GM18868 (cell line): ENCODE data around the gene CLCN4.

Experiments
- ATAC-seq: cut with Tn5 transposase; IDR thresholded peaks from one replicate; pipeline ENCODE4 v1.9.1; 2021; ENCODE audit warnings: mild to moderate bottlenecking, moderate library complexity; ENCODE audit not compliant: unreplicated experiment

Gene CLCN4

GRCh38 chrX:10156199-10157031 lies at the start of gene CLCN4:
CLCN4 (plus strand) TSS chrX:10156975; CDS start chrX:10185033, 28,058 bp downstream.
- ATAC-seq, result peak; percentile 71

GRCh38 chrX:10107483-10107882 lies 49.3 kb upstream of the CLCN4 start:
- no peak for ATAC-seq

DNA sequence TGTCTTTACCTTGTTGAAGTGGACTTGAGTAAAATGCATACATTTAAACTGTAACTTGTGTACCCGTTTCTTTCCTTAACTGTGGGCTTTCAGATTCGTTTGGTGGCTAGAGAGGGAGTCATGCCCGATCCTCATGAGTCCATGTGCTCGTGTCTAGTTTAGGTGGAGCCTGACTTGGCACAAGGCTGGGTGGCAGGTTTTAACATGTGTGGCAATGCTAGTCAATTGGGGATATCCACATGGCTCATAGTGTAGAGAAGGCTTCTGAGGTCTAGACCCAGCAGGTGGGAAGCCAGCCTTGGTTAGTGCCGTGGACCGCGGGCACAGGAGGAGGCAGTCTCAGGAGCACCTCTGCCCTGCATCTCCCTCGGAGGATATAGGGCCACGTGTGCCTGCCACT lies 48.5 kb upstream of the CLCN4 start:
- no peak for ATAC-seq

DNA sequence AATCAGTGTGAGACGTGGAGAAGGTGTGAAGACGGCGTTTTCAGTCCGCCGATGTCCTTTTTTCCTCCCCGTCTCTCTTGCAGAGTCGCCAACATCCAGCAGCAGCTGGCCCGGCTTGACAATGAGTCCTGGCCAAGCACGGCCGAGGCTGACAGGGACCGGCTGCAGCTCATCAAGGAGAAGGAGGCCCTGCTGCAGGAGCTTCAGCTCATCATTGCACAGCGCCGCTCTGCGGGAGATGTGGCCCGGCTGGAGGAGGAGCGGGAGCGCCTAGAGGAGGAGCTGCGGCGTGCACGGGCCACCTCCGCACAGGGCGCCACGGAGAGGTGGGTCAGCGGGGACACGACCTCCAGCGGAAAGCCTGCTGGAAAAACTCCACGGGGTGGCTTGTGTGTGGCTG lies 47.1 kb upstream of the CLCN4 start:
- no peak for ATAC-seq

DNA sequence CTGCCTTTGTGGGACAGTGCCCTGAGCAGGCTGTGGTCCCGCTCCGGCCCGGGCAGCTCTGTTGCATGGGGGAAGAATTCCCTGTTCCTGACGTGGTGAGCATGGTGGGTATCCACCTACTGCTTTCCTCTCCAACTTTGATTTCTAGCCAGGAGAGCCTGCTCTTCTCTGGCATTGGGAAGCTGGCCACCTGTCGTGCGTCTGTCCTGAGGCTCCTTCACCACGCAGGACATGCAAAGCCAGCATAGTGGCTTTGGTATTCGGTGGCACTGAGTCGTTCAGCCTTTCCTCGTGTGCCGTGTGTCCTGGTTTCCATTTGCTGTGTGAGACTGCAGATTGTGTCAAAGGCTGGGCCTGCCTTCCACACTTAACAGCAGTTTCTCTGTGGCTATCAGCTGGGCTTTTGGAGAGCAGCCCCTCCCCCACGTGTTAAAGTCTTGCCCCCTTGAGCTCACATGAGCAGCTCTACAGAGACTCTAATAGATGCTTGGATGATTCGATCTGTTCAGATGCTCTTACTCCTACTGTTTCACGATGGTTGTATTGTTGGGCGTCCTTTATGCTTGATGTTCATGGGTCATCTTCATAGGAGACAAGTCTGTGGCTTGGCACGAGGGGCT lies 46.3 kb upstream of the CLCN4 start:
- no peak for ATAC-seq

GRCh38 chrX:10110984-10111363 lies 45.8 kb upstream of the CLCN4 start:
- ATAC-seq, result peak; percentile 34

DNA sequence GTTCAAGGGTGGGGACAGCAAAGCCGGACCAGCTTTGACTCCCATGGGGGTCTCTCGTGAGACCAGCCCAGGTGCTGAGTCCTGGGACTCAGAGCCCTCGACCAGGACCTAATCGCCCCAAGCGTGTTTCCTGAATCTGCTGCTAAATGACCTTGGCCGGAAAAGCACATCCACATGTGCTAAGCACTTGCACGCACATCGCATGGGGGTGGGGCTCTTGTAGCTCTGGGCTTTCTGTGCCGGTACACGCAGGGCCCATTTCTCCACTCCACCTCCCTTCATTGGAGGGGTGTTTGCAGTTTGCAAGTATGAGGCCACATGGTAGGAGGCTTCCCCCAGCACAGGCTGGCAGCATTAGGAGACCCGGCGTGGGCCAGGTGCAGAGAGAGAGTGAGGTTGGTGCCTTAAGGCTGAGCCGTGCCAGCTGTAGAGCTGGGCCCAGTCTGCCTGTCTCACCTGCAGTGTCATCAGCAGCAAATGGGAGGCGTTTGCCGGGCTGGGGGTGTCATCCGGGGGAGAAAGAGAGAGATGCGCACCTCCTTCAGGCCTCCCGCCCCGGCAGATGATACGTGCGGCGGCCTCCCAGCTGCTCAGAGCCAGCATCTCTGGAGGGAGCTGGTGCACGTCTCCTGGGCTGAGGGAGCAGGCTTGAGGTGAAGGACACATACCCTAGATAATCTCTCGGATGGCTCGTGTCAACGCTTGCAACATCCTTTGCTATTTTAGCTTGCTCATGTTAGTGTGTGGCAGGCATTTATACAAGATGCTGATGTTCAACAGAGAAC lies 45.2 kb upstream of the CLCN4 start:
- peak; percentile 28 for ATAC-seq

GRCh38 chrX:10112510-10112909 lies 44.3 kb upstream of the CLCN4 start:
- ATAC-seq, result peak; percentile 70

GRCh38 chrX:10115082-10115481 lies 41.7 kb upstream of the CLCN4 start:
- ATAC-seq, result no peak

DNA sequence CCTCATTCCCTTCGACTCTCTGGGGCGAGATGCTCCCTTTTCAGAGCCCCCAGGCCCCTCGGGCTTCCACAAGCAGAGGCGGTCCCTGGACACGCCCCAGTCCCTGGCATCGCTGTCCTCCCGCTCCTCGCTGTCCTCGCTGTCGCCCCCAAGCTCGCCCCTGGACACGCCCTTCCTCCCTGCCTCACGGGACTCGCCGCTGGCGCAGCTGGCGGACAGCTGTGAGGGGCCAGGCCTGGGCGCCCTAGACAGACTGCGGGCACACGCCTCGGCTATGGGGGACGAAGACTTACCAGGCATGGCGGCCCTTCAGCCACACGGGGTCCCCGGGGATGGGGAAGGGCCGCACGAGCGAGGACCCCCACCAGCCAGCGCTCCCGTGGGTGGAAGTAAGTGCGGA lies 39.5 kb upstream of the CLCN4 start:
- ATAC-seq, result no peak

DNA sequence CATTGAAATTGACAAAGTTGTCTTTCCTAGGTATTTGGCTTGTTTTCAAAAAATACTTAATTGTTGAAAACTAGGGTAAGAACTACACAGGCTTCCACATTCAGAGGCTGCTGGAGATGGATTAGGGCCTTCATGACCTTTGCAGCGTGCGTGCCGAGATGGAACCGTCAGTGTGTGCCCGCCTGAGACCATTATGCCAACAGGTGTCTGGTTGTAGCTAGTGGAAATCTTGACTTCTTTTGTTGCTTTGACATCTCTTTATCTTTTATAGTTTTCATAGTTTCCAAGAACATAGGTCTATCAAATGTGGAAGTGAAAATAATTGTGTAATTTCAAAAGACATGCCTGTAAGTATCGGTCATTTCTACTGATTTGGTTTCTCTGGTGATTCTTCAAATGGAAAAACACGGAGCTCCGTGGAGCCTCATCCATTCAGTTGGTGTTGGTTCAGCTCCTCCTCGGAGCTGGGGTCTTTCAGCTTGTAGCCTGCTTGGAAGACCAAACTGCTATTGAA lies 38.9 kb upstream of the CLCN4 start:
- peak; percentile 32 for ATAC-seq

GRCh38 chrX:10118530-10118929 lies 38.2 kb upstream of the CLCN4 start:
- no peak for ATAC-seq

GRCh38 chrX:10119399-10119990 lies 37.3 kb upstream of the CLCN4 start:
- ATAC-seq, result no peak

DNA sequence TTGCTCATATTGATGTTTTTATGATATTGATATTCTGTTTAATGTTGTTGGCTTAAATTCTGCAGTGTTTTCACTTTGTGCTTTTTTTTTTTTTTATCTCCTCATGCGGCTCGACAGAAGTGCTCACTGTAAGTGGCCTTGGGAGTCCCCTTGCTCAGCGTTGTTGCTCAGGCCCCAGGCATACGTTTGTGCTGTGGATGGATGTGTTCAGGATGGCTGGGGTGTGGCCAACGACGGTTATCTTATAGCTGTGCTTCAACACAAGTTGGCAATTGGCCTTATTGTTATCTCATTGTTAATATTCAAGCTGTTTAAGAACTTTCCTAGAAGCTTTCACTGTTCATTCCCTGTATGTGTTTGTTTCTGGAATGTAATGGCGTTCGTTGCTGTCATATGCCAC lies 36.4 kb upstream of the CLCN4 start:
- no peak for ATAC-seq

DNA sequence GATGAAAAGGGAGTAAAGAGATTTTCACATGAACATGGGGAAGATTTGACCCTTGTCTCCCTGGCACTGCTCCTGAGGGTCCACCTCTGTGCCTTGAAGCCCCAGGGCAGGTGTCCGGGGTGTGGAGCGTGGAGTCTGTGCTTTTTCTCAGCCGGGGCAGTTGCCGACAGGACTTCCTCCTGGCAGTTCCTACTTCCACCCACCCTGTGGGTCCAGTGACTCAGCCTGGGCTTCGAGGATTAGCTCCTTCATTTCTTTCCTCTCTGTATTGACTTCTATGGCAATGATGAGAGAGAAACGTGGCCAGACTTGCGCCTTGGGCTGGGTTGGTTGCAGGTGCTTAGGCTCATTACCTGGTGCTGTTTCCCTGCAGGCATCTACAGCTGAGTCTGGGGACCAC lies 35.9 kb upstream of the CLCN4 start:
- no peak for ATAC-seq

DNA sequence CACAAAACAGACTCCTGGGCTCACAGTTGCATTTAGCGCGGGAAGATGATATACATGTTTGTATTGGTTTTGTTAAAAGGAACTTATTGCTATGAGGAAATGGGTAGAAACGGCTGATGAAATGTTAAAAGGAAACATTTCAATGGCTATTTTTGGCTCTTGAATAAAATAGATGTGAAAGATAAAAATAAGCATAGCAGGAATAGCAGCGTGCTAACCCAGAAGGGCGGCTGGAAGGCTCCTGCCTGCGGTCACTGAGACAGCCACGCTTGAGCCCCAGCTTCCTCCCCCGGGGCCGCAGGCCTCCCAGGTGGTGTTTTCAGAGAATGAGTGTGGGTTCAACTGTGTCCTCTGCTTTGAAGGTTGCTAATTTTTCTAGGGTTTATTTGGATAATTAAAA lies 35.0 kb upstream of the CLCN4 start:
- ATAC-seq, result peak; percentile 89

DNA sequence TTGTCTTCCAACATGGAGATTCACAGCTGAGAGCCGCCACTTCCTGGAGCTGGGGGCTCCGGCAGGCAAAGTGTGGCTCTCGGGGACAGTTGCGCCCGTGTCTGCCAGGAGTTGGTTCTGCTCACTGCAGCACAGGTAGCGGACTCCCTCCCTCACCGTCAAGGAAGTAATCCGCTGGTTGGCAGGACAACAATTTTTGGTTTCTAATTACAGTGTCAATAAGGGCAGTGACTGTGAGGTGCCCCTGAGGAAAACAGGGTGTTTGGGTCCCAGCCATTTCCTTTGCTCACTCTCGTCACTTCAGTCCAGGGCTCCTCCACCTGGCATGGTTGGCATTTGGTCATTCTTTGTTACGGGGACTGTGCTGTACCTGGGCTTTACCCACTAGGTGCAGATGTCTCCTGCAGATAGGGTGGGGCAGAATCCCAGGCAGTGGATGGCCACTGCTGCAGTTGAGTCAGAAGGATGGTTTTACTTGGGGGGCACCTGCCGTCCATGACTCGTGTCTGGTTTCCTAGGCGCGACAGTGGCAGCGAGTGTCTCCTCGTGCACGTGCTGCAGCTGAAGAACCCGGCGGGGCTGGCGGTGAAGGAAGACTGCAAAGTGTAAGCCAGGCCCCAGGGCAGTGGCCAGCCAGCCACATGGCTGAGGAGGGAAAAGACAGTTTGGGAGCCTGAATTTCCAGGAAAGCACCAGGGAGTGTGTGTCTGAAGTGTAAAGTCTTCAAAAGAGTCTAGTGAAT lies 32.1 kb upstream of the CLCN4 start:
- no peak for ATAC-seq

DNA sequence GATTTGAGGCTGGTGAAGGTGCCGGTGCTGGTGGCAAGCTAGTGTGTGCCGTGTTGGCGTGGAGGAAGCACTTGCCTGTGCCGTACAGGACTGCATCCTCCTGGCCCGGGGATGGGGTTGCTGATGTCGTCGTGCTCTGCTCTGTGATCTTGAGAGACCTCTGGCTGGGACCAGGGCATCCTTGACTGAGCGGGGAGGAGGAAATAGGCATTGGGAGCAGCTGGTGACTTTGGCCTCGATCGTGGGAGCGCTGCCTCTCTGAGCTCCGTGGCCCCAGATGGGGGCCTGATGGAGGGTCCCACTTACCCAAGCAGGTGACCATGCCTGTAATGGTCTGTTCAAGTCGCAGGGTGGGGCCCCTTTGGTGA lies 31.5 kb upstream of the CLCN4 start:
- no peak for ATAC-seq

GRCh38 chrX:10126044-10126443 lies 30.7 kb upstream of the CLCN4 start:
- ATAC-seq, result no peak

DNA sequence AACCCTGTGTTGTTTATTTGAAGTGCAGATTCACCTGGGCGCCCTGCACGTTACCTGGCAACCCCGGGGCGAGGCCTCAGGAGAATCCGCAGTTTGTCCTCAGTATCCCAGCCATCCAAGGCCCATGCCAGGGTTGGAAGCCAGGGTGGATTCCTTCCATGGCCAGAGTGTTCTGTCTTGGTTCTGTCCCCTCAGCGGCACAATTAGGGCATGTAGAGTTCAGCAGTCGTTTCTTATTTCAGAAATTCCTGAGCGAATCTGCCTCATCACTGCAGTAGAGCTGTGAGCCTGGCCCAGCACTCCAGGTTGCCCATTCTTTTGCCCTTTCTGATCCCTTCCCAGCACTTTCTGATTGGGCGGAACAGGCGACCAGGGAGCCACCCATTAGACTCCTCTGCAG lies 29.9 kb upstream of the CLCN4 start:
- no peak for ATAC-seq

DNA sequence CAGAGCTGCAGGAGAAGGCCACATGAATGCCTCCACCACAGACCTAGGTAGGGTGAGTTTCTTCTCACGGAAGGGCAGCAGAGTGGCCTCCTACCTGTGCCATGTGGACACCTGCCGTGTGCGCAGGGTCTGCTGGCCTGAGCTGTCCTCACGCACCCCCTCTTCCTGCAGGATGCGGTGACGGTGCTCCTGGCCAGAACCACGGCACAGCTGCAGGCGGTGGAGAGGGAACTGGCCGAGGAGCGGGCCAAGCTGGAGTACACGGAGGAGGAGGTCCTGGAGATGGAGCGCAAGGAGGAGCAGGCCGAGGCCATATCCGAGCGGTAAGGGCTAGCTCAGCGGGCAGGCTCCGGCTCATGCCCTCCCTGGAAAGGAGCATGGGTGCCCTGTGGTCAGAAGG lies 28.4 kb upstream of the CLCN4 start:
- ATAC-seq, result no peak
